Amniotic epithelial cell (primary cell): ENCODE measurements around the gene IL3RA.
"Not testable (repeated sequence)": the region's sequence is repeated elsewhere in the genome, so short reads cannot be mapped to it uniquely, and the experiment has no call there.

Experiments
- DNase-seq: peaks from one replicate; pipeline ENCODE4 v3.0.0-alpha.2; 2010; ENCODE audit warnings: low read depth

Gene IL3RA

GRCh38 chrX:1425381-1425780 lies 88.8 kb downstream of the IL3RA start:
- DNase-seq: no peak

GRCh38 chrX:1426321-1426720 lies 89.7 kb downstream of the IL3RA start:
- DNase-seq: not testable (repeated sequence)

DNA sequence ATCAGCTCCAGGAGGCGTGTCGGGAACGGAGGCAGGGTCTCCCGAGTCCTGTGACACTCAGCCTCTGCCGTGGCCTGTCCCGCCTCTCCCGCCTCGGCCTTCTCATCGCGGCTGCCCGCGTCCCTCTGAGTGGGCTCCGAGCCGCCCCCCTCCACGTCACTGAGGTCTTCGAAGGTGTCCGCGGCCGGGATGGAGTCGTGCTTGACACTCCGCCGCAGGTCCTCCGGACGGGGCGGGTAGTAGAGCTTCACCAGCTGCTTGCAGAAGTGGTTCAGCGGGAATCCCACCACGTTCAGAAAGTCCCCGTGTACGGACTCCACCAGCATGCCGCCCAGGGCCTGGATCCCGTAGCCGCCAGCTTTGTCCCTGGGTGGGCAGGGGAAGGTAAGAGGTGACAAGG lies 91.2 kb downstream of the IL3RA start:
- DNase-seq: no peak

DNA sequence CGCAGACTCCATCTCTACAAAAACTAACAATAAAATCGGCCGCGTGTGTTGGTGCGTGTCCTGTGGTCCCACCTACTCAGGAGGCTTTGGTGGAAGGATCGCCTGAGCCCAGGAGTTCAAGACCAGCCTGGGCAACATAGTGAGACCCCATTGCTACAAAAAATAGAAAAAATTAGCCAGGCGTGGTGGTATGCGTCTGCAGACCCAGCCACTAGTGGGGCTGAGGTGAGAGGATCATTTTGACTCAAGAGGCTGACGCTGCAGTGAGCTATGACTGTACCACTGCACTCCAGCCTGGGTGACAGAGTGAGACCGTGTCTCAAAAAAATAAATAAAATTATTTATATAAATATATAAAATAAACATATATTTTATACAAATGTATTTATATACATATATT lies 93.9 kb downstream of the IL3RA start:
- no peak for DNase-seq
